ENCODE data around the gene C11orf52. TPM values are rescaled to one million over a fixed set of nuclear protein-coding genes. Genes with fewer than 3 reads are reported as not detected.
"Not testable (repeated sequence)": the region's sequence is repeated elsewhere in the genome, so short reads cannot be mapped to it uniquely, and the experiment has no call there.

Gene C11orf52
- polyA plus RNA-seq (ENCODE audit: insufficient read length) = 3.1 TPM

- no peak for DNase-seq (ENCODE audit: low read depth)
Observed at GRCh38 chr11:111918390-111919256, at the start of gene C11orf52. C11orf52 (plus strand) TSS chr11:111918913; CDS start chr11:111918973, 60 bp downstream.

- no peak for DNase-seq (ENCODE audit: low read depth)
Observed at GRCh38 chr11:111870113-111870512, 48.6 kb upstream of the C11orf52 start.

- no peak for DNase-seq (ENCODE audit: low read depth)
Observed at GRCh38 chr11:111870522-111870885, 48.2 kb upstream of the C11orf52 start.

GRCh38 chr11:111870886-111871692 is 47.6 kb upstream of the C11orf52 start, which contains the start of gene ALG9:
ALG9 (minus strand) TSS chr11:111871581; CDS start chr11:111871482, 99 bp downstream.
- DNase-seq (ENCODE audit: low read depth) = peak; percentile 60

GRCh38 chr11:111871693-111872161 is 47.0 kb upstream of the C11orf52 start:
- DNase-seq (ENCODE audit: low read depth) = no peak

- DNase-seq (ENCODE audit: low read depth) = no peak
Observed at GRCh38 chr11:111878385-111878848, 40.3 kb upstream of the C11orf52 start.

GRCh38 chr11:111878849-111879636 is 39.7 kb upstream of the C11orf52 start, which contains the start of the genes CFAP68 and FDXACB1:
CFAP68 (plus strand) TSS chr11:111879541; CDS start chr11:111879561, 20 bp downstream.
FDXACB1 (minus strand) TSS chr11:111879165; CDS start chr11:111879132, 33 bp downstream.
- peak; percentile 96 for DNase-seq (ENCODE audit: low read depth)

- no peak for DNase-seq (ENCODE audit: low read depth)
Observed at GRCh38 chr11:111879637-111879960, 39.1 kb upstream of the C11orf52 start.

GRCh38 chr11:111882202-111882601 is 36.5 kb upstream of the C11orf52 start:
- DNase-seq (ENCODE audit: low read depth) = no peak

- DNase-seq (ENCODE audit: low read depth) = not testable (repeated sequence)
Observed at GRCh38 chr11:111885053-111885452, 33.7 kb upstream of the C11orf52 start.

- DNase-seq (ENCODE audit: low read depth) = no peak
Observed at GRCh38 chr11:111886032-111886431, 32.7 kb upstream of the C11orf52 start.

- DNase-seq (ENCODE audit: low read depth) = no peak
Observed at GRCh38 chr11:111886844-111887243, 31.9 kb upstream of the C11orf52 start.

GRCh38 chr11:111905411-111905810 is 13.3 kb upstream of the C11orf52 start:
- no peak for DNase-seq (ENCODE audit: low read depth)

GRCh38 chr11:111906680-111907079 is 12.0 kb upstream of the C11orf52 start:
- no peak for DNase-seq (ENCODE audit: low read depth)

- DNase-seq (ENCODE audit: low read depth) = no peak
Observed at GRCh38 chr11:111908639-111909305, 9.9 kb upstream of the C11orf52 start.

- no peak for DNase-seq (ENCODE audit: low read depth)
Observed at GRCh38 chr11:111909378-111909777, 9.3 kb upstream of the C11orf52 start.

GRCh38 chr11:111910676-111911562 is 7.8 kb upstream of the C11orf52 start:
- no peak for DNase-seq (ENCODE audit: low read depth)

GRCh38 chr11:111911563-111912401 is 6.9 kb upstream of the C11orf52 start, which contains the start of gene CRYAB:
CRYAB (minus strand) TSS chr11:111911770; CDS start chr11:111911724, 46 bp downstream.
- DNase-seq (ENCODE audit: low read depth) = no peak

GRCh38 chr11:111912535-111912934 is 6.2 kb upstream of the C11orf52 start, which contains the start of gene HSPB2:
HSPB2 (plus strand) TSS chr11:111912734; CDS start chr11:111912830, 96 bp downstream.
- DNase-seq (ENCODE audit: low read depth) = no peak
